ENCODE results near the gene SMARCA2. TPM values are rescaled to one million over a fixed set of nuclear protein-coding genes. Genes with fewer than 3 reads are reported as not detected.

SMARCA2 gene
- total and polyA plus RNA-seq, 2 donors (not counting 1 experiment from before 2014, with no cell fraction given), result 75.3 to 250 TPM

- H2AFZ ChIP-seq (ENCODE audit: insufficient read depth, low read depth, low read length, poor library complexity, severe bottlenecking), result no peak overlapping the region
- POLR2A ChIA-PET, result no interaction called here
- ATAC-seq (ENCODE audit: low read depth) (no peak), DNase-seq (peak; percentile 6)
- no peaks in the 10 kb centered on the region for H3K27me3 ChIP-seq (replicated peaks in 1 of 4; ENCODE audit: control extremely low read depth in 1 of 4, control insufficient read depth in 3 of 4, insufficient read depth in 4 of 4, low read length in 3 of 4)
- TF ChIP-seq CTCF (IDR thresholded peaks at IDR 0.05) (peak; percentile 40), EZH2 (IDR thresholded peaks at IDR 0.05; ENCODE audit: borderline replicate concordance, insufficient read depth, low read depth, low read length, poor library complexity, severe bottlenecking) (no peak)
- Mint-ChIP-seq H3K9me3 (ENCODE audit: insufficient read depth) (no peaks in the 10 kb centered on the region), H3K27me3 (no peaks in the 10 kb centered on the region), H3K4me1 (no peaks in the 10 kb centered on the region), H3K27ac (no peak overlapping the region), H3K4me3 (no peak overlapping the region)
- CTCF ChIA-PET, result interaction anchor here (1.0 to 1.5 kb wide), 3 partner anchors 16 to 384 kb away, joined by 3 to 4 read pairs (median 3); no protein-coding TSS in a partner anchor
- H3K4me1 ChIP-seq (ENCODE audit: control insufficient read depth in 2 of 2, insufficient read depth in 2 of 2, low read length in 2 of 2), result no peaks in the 10 kb centered on the region
- H3K4me2 ChIP-seq (replicated peaks; ENCODE audit: low read depth, low read length, poor library complexity, severe bottlenecking), result no peak overlapping the region
- WGBS (ENCODE audit: insufficient coverage), result 85% methylated on average over 2 of the region's 3 CpGs
- no peak overlapping the region for H3K4me3 ChIP-seq (ENCODE audit: control extremely low read depth in 1 of 5, extremely low read depth in 1 of 5, insufficient read depth in 1 of 5, low read depth in 2 of 5, low read length in 4 of 5)
- no peaks in the 10 kb centered on the region for H4K20me1 ChIP-seq (ENCODE audit: control insufficient read depth, insufficient read depth, low read length, poor library complexity, severe bottlenecking)
- no peak overlapping the region for H3K9ac ChIP-seq (ENCODE audit: low read length)
- intact Hi-C loops (cut with micrococcal nuclease), result no loop called here
- H3K9me3 ChIP-seq (ENCODE audit: control extremely low read depth in 1 of 3, control insufficient read depth in 2 of 3, insufficient read depth in 1 of 3, low read length in 2 of 3), result no peaks in the 10 kb centered on the region
- H3K79me2 ChIP-seq (ENCODE audit: control insufficient read depth, insufficient read depth, low read length), result no peaks in the 10 kb centered on the region
- H3K27ac ChIP-seq (ENCODE audit: low read length in 2 of 2), result no peak overlapping the region
- H3K36me3 ChIP-seq (replicated peaks in 1 of 2; ENCODE audit: control extremely low read depth in 1 of 2, control insufficient read depth in 1 of 2, extremely low read depth in 1 of 2, insufficient read depth in 2 of 2, low read length in 1 of 2), result peaks cover 4 to 84% of the 10 kb centered on the region in 2 experiments
Measured at GRCh38 chr9:2116073-2116472, 100.9 kb downstream of the SMARCA2 start.

- no peak overlapping the region for H2AFZ ChIP-seq (ENCODE audit: insufficient read depth, low read depth, low read length, poor library complexity, severe bottlenecking)
- H3K27ac ChIP-seq (ENCODE audit: low read length in 2 of 2), result no peak overlapping the region
- H4K20me1 ChIP-seq (ENCODE audit: control insufficient read depth, insufficient read depth, low read length, poor library complexity, severe bottlenecking), result no peaks in the 10 kb centered on the region
- H3K4me1 Mint-ChIP-seq, result no peaks in the 10 kb centered on the region
- TF ChIP-seq CTCF (IDR thresholded peaks at IDR 0.05), result no peak
- no peak for TF ChIP-seq EZH2 (IDR thresholded peaks at IDR 0.05; ENCODE audit: borderline replicate concordance, insufficient read depth, low read depth, low read length, poor library complexity, severe bottlenecking)
- no peaks in the 10 kb centered on the region for H3K4me1 ChIP-seq (ENCODE audit: control insufficient read depth in 2 of 2, insufficient read depth in 2 of 2, low read length in 2 of 2)
- intact Hi-C loops (cut with micrococcal nuclease), result no loop called here
- H3K4me3 ChIP-seq (ENCODE audit: control extremely low read depth in 1 of 5, extremely low read depth in 1 of 5, insufficient read depth in 1 of 5, low read depth in 2 of 5, low read length in 4 of 5), result no peak overlapping the region
- no peak overlapping the region for H3K4me2 ChIP-seq (replicated peaks; ENCODE audit: low read depth, low read length, poor library complexity, severe bottlenecking)
- no peaks in the 10 kb centered on the region for H3K9me3 Mint-ChIP-seq (ENCODE audit: insufficient read depth)
- H3K27ac Mint-ChIP-seq, result no peak overlapping the region
- H3K36me3 ChIP-seq (replicated peaks in 1 of 2; ENCODE audit: control extremely low read depth in 1 of 2, control insufficient read depth in 1 of 2, extremely low read depth in 1 of 2, insufficient read depth in 2 of 2, low read length in 1 of 2), result peaks cover 4 to 74% of the 10 kb centered on the region in 2 experiments
- no peaks in the 10 kb centered on the region for H3K27me3 Mint-ChIP-seq
- WGBS (ENCODE audit: insufficient coverage), result 98% methylated on average over 4 of the region's 6 CpGs
- no peak for ATAC-seq (ENCODE audit: low read depth)
- H3K4me3 Mint-ChIP-seq, result no peak overlapping the region
- CTCF ChIA-PET, result interaction anchor here (0.7 kb wide), 1 partner anchor 48 kb away, joined by 3 read pairs; no protein-coding TSS in a partner anchor
- no peaks in the 10 kb centered on the region for H3K79me2 ChIP-seq (ENCODE audit: control insufficient read depth, insufficient read depth, low read length)
- no peaks in the 10 kb centered on the region for H3K27me3 ChIP-seq (replicated peaks in 1 of 4; ENCODE audit: control extremely low read depth in 1 of 4, control insufficient read depth in 3 of 4, insufficient read depth in 4 of 4, low read length in 3 of 4)
- H3K9me3 ChIP-seq (ENCODE audit: control extremely low read depth in 1 of 3, control insufficient read depth in 2 of 3, insufficient read depth in 1 of 3, low read length in 2 of 3), result no peaks in the 10 kb centered on the region
- POLR2A ChIA-PET, result no interaction called here
- no peak overlapping the region for H3K9ac ChIP-seq (ENCODE audit: low read length)
- DNase-seq, result no peak
Measured at GRCh38 chr9:2117527-2117926, 102.4 kb downstream of the SMARCA2 start.
